ENCODE measurements around the gene C12orf54.
"Not testable (repeated sequence)": the region's sequence is repeated elsewhere in the genome, so short reads cannot be mapped to it uniquely, and the experiment has no call there.

The C12orf54 gene
- total RNA-seq = 0 reads per million in 2 donors

DNA sequence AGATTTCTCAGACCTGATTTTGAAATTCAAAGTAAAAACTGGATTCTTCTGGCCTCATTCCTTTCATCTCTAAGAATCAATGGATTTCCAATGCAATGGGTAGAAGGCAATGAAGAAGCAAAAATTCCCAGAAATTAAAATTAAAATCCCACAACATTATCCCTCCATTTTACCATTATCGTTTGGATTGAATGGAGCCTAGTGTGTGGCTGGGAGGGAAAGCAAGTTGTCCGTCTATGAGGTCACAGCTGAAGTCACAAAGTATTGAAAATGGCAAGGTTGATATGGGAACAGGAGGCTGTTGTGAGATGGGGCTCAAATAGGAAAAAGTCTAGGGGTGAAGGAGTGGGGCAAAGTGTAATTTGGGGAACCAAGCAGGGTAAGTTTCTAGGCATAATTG lies at the start of gene C12orf54:
C12orf54 (plus strand) TSS at position 301 of the 400 bp plus-strand sequence. CDS start 799 bp downstream, outside the sequence.
- DNase-seq = no peak

DNA sequence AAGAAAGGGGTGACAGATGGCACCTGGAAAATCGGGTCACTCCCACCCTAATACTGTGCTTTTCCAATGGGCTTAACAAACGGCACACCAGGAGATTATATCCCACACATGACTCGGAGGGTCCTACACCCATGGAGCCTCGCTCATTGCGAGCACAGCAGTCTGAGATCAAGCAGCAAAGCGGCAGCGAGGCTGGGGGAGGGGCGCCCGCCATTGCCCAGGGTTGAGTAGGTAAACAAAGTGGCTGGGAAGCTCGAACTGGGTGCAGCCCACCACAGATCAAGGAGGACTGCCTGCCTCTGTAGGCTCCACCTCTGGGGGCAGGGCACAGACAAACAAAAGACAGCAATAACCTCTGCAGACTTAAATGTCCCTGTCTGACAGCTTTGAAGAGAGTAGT lies 48.3 kb upstream of the C12orf54 start:
- DNase-seq = not testable (repeated sequence)

DNA sequence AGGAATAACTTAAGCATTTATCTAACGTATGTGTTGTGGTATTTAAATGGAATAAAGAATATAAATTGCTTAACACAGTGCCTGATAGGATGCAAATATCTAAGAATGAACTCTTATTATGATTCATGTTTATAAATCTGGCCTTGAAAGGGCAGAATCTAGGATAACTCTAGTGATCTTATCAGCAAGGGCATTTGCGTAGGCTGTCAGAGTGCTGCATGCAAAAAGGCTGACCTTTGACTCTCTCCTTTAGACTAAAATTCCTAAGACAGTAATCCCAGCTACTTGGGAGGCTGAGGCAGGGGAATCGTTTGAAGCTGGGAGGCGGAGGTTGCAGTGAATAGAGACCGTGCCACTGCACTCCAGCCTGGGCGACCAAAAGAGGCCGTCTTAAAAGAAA lies 41.2 kb upstream of the C12orf54 start:
- DNase-seq = no peak

DNA sequence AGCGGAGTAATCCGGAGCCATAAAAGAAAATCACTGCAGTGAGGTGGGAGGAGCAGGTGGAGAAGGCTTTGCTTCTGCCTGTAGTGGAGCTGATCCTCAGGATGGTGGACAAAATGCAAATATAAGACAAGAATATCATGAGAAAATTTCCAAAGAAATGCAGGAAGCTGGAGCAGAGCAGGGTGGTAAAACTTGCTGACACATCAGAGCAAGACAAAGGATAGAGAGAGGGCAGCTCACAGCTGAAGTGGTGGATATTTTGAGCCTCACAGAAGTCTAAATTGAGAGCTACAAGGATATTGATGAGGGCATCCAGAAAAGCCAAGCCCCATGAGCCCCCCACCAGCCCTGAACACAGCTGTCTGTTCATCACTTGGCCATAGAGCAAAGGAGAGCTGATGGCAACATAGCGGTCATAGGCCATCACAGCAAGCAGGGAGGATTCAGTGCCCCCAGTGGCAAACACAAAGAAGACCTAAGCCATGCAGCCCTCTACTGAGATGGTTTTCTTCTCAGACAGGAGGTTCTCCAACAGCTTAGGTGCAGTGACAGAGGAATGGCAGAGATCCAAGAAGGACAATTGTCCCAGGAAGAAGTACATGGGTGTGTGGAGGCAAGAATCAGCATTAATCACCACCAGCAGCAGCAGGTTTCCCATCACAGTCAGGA lies 40.0 kb upstream of the C12orf54 start:
- no peak for DNase-seq

DNA sequence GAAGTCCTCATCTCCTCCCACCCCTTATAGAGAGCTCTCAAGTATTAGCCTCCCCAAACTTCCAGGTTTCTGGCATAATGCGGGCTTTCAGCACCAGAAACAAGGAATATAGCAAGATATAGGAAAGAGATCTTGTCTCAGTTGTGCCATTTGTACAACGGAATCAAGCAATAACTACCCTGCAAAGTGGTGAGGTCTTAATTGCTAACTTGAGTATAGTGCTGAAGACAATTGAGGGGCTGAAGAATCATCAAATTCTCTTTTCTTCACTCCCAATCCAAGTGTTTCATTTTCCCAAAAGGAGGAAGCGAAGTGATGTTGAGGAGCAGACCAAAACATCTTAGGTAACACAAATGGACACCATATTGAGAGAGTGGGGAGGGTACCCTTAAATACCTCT lies 36.8 kb upstream of the C12orf54 start:
- DNase-seq = no peak

DNA sequence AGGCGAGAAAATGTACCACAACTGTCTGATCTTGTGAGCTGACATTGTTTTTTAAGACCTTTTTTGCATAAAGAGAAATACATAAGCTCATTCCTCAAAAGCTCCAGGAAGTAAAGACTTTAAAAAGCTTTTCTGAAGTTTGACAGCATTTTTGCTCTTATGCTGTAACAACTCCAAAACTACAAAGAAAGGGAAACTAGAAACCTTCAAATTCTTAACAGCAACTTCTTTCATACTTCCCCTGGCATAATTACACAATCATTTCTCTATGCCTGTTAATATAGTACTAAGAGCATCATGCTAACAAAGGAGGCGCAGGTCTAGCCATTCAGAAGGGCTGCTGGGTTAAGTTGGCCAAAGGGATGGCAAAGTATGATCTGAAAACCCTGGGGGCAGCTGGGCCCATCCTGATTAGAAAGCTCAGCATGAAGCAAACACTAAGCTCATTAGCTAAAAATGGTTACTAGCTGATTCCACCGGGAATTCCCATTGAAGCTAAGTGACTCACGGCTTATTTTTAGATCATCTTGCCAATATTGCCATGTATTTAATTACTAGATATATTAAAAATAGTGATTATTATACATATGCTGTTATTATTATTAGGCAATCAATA lies 36.0 kb upstream of the C12orf54 start:
- DNase-seq = no peak

DNA sequence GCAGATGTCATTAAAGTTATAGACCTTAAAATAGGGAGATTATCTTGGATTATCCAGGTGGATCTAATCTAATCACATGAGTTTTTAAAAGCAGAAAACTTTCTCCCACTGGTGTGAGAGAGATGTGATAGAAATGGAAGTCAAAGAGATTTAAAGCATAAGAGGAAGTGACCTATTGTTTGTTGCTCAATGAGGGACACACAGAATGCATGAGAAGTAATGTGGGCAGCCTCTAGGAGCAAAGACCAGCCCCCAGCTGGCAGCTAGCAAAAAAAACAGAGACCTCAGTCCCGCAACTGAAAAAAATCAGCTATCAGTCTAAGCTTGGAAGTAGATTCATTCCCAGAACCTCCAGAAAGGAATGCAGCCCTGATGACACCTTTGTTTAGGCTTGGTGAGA lies 34.5 kb upstream of the C12orf54 start:
- no peak for DNase-seq

DNA sequence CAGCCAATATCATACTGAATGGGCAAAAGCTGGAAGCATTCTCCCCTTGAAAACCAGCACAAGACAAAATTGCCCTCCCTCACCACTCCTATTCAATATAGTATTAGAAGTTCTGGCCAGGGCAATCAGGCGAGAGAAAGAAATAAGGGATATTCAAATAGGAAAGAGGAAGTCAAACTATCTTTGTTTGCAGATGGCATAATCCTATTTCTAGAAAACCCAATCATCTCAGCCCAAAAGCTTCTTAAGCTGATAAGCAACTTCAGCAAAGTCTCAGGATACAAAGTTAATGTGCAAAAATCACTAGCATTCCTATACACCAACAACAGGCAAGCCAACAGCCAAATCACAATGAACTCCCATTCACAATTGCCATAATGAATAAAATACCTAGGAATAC lies 30.9 kb upstream of the C12orf54 start:
- no peak for DNase-seq

DNA sequence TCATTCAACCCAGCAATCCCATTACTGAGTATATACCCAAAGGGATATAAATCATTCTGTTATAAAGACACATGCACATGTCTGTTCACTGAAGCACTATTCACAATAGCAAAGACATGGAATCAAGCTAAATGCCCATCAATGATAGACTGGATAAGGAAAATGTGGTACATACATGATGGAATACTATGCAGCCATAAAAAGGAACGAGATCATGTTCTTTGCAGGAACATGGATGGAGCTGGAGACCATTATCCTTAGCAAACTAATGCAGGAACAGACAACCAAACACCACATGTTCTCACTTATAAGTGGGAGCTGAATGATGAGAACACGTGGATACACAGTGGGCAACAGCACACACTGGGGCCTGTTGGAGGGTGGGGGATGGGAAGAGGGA lies 29.3 kb upstream of the C12orf54 start:
- DNase-seq = not testable (repeated sequence)

DNA sequence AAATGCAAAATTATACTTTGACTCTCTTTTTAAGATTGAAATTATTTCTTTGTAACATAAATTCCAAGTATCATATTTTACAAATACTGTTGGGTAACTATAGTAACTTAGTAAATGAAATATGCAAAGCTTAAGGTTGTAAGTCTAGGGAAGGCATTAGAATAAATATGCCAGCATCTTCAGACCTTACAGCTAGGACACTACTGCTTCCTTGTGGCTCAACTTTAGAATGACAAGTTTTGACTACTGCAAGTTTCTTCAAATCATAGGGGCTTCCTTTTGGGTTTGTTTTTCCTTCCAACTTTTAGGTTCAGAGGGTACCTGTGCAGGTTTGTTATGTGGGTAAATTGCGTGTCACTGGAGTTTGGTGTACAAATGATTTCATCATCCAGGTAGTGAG lies 27.6 kb upstream of the C12orf54 start:
- DNase-seq = peak in 2 of 5 experiments; percentile 2 to 16

DNA sequence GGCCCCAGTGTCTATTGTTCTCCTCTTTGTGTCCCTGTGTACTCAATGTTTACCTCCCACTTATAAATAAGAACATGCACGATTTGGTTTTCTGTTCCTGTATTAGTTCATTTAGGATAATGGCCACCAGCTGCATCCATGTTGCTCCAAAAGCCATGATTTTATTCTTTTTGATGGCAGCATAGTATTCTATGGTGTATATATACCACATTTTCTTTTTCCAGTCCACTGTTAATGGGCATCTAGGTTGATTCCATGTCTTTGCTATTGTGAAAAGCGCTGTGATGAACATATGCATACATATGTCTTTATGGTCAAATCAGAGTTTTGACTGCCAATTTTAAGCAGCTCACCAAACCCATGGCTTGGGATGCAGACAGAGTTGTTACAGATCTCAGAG lies 27.2 kb upstream of the C12orf54 start:
- DNase-seq = no peak

DNA sequence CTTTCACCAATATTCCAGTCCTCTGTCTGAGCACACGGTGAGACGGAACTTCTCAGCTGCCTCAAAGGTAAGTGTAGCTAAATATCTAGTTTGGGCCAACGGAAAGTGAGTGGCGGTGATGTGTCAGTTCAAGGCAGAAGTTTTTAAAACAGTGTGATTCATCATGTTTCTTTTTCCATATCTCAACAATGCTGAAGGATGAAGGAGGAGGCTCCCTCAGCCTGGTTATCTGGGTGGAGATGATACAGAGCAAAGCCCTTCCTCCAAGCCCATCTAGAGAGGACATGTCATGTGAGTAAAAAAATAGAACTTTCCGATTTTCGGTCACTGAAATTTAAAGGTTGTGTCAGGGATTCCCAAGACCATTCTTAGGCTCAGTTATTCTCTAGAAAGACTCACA lies 23.0 kb upstream of the C12orf54 start:
- no peak for DNase-seq

DNA sequence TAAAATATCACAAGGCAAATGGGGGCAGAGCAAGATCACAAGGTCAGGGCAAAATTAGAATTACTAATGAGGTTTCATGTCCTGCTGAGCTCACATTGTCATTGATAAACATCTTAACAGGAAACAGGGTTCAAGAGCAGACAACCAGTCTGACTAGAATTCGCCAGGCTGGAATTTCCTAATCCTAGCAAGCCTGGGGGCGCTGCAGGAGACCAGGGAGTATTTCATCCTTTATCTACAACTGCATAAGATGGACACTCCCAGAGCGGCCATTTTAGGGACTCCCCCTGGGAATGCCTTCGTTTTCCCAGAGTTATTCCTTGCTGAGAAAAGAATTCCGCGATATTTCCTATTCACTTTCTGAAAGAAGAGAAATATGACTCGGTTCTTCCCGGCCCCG lies 13.3 kb upstream of the C12orf54 start:
- not testable (repeated sequence) for DNase-seq

DNA sequence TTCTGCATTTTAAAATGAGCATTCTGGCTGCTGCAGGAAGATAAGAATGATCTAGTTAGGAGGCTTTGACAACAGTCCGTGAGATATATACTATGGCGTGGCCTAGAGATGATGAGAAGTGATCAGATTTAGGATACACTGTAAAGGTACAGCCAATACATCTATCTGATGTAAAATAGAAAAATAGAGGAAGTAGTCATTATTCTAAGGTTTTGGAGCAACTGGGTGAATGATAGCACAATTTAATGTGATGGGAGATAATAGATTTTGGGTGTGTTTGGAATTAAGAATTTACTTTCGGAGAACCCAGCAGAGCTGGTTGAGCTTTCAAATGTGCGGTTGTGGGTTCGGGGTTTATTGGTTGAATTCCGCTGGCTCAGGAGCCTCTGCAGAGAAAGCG lies 10.0 kb upstream of the C12orf54 start, which contains the start of gene ANP32D:
ANP32D (plus strand) TSS at position 301 of the 400 bp plus-strand sequence. CDS start 106 bp downstream, outside the sequence.
- no peak for DNase-seq

DNA sequence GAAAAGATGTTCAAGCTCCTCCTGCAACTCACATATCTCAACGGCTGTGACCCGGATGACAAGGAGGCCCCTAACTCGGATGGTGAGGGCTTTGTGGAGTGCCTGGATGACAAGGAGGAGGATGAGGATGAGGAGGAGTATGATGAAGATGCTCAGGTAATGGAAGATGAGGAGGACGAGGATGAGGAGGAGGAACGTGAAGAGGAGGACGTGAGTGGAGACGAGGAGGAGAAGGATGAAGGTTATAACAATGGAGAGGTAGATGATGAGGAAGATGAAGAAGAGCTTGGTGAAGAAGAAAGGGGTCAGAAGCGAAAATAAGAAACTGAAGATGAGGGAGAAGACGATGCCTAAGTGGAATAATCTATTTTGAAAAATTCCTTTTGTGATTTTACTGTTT lies 9.2 kb upstream of the C12orf54 start:
- no peak for DNase-seq

DNA sequence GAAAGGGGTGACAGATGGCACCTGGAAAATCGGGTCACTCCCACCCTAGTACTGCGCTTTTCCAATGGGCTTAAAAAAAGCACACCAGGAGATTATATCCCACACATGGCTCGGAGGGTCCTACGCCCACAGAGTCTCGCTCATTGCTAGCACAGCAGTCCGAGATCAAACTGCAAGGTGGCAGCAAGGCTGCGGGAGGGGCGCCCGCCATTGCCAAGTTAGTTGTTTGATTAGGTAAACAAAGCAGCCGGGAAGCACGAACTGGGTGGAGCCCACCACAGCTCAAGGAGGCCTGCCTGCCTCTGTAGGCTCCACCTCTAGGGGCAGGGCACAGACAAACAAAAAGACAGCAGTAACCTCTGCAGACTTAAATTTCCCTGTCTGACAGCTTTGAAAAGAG lies 7.8 kb upstream of the C12orf54 start:
- not testable (repeated sequence) for DNase-seq

DNA sequence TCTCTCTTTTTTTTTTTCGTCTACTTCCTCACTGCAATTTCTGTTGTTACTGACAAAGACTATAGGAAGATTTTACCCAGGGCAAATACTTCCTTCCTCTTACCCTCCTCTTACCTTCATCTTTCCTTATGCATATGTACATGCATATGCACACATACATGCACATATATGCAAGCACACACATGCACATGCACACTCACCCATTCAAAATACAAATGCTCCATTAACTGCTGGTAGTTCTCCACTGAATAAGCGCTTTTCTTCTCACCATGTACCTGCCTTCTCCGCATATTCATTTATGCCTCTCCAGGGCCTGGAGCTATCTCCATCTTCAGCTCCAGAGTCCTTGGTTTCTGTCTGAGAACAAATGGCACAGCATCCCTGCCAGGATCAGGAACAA lies 632 bp downstream of the C12orf54 start:
- DNase-seq = no peak

DNA sequence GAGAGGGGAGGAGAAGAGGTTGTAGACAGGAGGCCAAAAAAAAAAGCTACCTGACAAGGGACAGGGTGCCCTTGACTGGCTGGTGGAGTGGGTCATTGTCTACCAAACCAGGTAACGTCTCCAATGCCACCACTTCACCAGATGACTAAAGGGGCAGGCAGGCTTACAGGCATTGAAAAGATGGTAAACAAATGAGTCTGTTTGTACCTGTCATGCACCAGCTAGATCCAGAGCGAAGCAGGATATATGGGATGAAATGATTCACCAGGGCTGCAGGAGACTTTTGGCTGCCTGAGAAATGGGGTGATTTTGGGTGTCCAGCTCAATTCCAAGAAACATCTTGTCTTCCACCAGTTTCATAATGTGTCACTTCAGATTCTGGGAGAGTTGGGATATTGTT lies 4.0 kb downstream of the C12orf54 start:
- DNase-seq = no peak

DNA sequence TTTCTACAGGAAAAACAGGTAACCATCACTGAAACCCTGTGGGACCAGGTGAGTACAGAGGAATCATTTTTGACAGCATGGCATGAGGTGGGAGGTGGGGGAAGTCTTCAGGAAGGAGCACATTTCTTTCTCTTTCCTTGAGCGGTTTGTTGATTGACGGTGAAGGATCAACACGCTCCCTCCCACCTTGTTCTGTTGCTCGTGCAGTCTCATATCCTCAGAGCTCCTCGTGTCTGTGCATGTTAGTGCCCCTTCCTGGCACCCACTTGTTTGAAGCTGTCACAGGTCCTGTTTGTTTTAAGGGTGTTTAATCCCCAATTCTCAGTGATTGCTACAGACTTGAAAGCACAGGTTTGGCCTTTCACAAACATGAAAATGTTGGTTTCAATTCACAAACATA lies 4.4 kb downstream of the C12orf54 start:
- no peak for DNase-seq

DNA sequence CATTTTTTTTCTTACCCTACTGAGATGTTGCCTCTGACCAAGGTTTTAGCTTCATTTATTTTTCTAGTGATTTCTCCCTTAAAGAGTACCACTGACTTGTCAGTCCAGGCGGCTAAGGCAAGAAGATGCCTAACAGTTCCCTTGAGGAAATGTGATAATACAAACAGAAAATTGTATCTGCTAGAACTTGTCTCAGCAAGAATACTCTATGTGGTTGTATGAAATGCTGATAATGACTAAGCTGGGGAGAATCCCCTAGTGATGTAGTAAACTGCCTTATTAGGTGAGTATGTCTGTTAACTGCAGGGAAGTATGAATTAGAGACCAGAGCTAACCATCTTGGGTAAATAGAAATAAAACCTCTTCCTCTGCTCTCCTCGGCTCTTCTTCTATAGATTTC lies 6.7 kb downstream of the C12orf54 start:
- peak in 1 of 5 experiments; percentile 16 for DNase-seq

DNA sequence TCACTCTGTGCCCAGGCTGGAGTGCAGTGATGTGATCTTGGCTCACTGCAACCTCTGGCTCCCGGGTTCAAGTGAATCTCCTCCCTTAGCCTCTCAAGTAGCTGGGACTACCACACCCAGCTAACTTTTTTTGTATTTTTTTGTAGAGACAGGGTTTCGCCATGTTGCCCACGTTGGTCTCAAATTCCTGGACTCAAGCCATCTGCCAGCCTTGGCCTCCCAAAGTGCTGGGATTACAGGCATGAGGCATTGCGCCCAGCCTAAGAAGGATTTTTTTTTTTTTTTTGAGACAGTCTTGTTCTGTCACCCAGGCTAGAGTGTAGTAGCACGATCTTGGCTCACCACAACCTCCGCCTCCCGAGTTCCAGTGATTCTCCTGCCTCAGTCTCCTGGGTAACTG lies 7.2 kb downstream of the C12orf54 start:
- not testable (repeated sequence) for DNase-seq

DNA sequence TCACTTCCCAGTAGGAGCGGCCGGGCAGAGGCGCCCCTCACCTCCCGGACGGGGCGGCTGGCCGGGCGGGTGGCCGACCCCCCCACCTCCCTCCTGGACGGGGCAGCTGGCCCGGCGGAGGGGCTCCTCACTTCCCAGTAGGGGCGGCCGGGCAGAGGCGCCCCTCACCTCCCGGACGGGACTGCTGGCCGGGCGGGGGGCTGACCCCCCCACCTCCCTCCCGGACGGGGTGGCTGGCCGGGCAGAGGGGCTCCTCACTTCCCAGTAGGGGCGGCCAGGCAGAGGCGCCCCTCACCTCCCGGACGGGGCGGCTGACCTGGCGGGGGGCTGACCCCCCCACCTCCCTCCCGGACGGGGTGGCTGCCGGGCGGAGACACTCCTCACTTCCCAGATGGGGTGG lies 18.0 kb downstream of the C12orf54 start:
- DNase-seq = not testable (repeated sequence)

DNA sequence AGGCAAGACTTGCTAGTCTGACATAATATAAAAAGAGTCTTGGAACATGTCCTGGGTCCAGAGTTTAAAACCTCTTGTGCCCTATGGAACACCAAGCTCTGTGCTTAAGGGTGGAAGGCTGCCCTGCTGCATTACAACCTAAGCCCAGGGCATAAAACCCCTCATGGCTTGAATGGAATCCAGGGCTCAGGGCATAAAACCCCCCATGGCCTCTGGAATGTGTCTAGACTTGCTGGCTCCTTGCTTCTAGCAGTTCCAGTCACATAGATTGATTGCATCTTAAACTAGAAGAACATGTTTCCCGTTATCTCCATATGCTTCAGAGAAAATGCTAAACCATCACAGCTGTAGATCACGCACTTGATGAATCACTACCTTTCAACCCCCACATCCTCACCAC lies 24.5 kb downstream of the C12orf54 start:
- not testable (repeated sequence) for DNase-seq

DNA sequence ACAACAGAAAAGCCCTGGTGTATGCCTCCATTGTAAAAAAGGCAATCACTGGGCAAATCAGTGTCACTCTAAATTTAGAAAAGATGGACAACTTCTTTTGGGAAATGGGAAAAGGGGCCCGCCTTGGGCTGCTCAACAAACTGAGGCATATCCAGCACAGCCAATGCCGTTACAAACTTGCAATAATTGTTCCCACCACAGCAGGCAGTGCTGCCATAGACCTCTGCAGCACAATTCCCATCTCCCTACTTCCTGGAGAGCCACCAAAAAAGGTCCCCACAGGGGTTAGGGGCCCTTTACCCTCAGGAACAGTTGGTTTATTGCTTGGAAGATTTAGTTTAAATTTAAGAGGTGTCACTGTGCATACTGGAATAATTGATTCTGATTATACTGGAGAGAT lies 26.7 kb downstream of the C12orf54 start:
- DNase-seq = no peak

DNA sequence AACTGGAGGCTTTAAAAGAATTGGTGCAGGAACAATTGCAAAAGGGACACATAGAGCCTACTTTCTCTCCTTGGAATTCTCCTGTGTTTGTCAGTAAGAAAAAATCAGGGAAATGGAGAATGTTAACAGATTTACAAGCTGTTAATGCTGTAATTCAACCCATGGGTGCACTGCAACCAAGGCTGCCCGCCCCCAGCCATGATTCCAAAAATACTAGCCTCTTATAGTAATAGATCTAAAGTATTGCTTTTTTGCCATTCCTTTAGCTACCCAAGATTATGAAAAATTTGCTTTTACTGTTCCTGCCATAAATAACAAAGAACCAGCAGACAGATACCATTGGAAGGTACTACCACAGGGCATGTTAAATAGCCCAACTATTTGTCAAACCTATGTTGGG lies 27.8 kb downstream of the C12orf54 start:
- no peak for DNase-seq

All from T-helper 2 cell (primary cell).